Gastrocnemius medialis (tissue), 4 donors: Measurements from ENCODE around the gene STIM1.

Experiments
- CTCF ChIP-seq, 5 experiments: fragments of 450-650 bp in 3 of 5; fragments of 200-600 bp in 2 of 5; sonication (generic) in 2 of 5; IDR thresholded peaks in 4 of 5; conservative IDR thresholded peaks in 1 of 5; 1 replicate in 4 of 5; 2 replicates in 1 of 5; pipeline ENCODE4 v1.5.1; 2016 to 2019; ENCODE audit warnings: antibody characterized with exemption in 5 of 5, mild to moderate bottlenecking in 3 of 5, moderate library complexity in 3 of 5
- POLR2A ChIP-seq, 2 donors: fragments of 450-650 bp; IDR thresholded peaks; one replicate each; pipeline ENCODE4 v1.6.1; 2017; ENCODE audit warnings: antibody characterized with exemption in 2 of 2, mild to moderate bottlenecking in 2 of 2, moderate library complexity in 2 of 2

DNA sequence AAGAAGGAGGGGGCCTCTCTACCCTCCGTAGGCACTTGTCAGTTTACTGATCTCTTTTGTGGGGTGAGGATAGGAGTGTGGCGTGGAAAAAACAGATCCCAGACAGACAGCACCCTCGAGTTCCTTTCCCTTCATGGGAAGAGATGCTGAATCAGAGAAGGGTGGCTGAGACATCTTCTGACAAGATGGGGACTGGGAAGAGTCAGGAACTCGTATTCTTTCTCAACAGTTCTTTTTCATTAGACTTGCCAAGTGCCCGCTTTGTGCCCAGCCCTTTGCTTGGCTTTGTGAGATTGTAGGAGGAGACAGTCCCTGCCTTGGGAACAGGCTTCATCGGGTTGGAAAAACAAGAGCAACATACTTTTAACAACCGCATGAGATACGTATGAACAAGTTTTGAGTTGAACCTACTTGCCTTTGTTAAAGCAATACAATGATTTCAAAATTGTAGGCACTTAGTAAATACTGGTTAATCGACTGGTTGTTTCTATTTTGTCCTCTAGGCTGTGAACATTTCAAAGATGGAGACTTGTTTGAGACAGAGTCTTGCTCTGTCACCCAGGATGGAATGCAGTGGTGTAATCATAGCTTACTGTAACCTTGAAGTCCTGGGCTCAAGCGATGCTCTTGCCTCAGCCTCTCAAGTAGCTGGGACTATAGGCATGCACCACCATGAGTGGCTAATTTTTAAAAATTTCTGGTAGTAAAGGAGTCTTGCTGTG is 240.2 kb downstream of the STIM1 start:
- TF ChIP-seq CTCF (IDR thresholded peaks at IDR 0.05 in 4 of 5, conservative IDR thresholded peaks at IDR 0.05 in 1 of 5) (no peak), POLR2A (IDR thresholded peaks at IDR 0.05) (no peak)
